GM12878 (cell line): Measurements from ENCODE around the gene MZB1. TPM values are rescaled to one million over a fixed set of nuclear protein-coding genes. Genes with fewer than 3 reads are reported as not detected.

Source experiments
- BHLHE40 ChIP-seq, 2 experiments: fragments of 450-650 bp in 1 of 2; IDR thresholded peaks; 2 replicates each; pipeline ENCODE4 v1.6.1; 2011 to 2017; ENCODE audit warnings: low read depth in 2 of 2, borderline replicate concordance in 1 of 2, improper control_type of control experiment in 1 of 2, low read length in 1 of 2, mild to moderate bottlenecking in 1 of 2
- BRCA1 ChIP-seq: IDR thresholded peaks from 2 replicates; pipeline ENCODE4 v1.6.1; 2011; ENCODE audit warnings: low read depth, low read length, improper control_type of control experiment
- CHD1 ChIP-seq: IDR thresholded peaks from 2 replicates; pipeline ENCODE4 v1.6.1; 2012; ENCODE audit warnings: low read depth, low read length, improper control_type of control experiment
- MTA2 ChIP-seq: fragments of 450-650 bp; IDR thresholded peaks from 2 replicates; pipeline ENCODE4 v1.6.1; 2016; ENCODE audit warnings: low read depth, mild to moderate bottlenecking, moderate library complexity
- NFYA ChIP-seq: IDR thresholded peaks from 2 replicates; pipeline ENCODE4 v1.6.1; 2011; ENCODE audit warnings: low read depth, mild to moderate bottlenecking, low read length, improper control_type of control experiment, borderline replicate concordance
- PAX8 ChIP-seq: fragments of 450-650 bp; IDR thresholded peaks from 2 replicates; pipeline ENCODE4 v1.6.1; 2017; ENCODE audit warnings: mild to moderate bottlenecking, moderate library complexity
- RAD21 ChIP-seq: IDR thresholded peaks from 2 replicates; pipeline ENCODE4 v1.6.1; 2011; ENCODE audit warnings: mild to moderate bottlenecking, low read depth, low read length, moderate library complexity; ENCODE audit not compliant: insufficient read depth
- SRF ChIP-seq, 2 experiments: IDR thresholded peaks; 2 replicates each; pipeline ENCODE4 v1.6.1; 2011; ENCODE audit warnings: low read depth in 2 of 2, low read length in 2 of 2, mild to moderate bottlenecking in 1 of 2, moderate library complexity in 1 of 2
- TCF12 ChIP-seq: IDR thresholded peaks from 2 replicates; pipeline ENCODE4 v1.6.1; 2011; ENCODE audit warnings: low read depth, mild to moderate bottlenecking, low read length
- ZSCAN29 ChIP-seq: fragments of 450-650 bp; IDR thresholded peaks from 2 replicates; pipeline ENCODE4 v1.6.1; 2017; ENCODE audit warnings: mild to moderate bottlenecking, moderate library complexity
- polyA plus RNA-seq, 11 experiments: library from polyadenylated mRNA; depleted of rRNA in 4 of 11; unstranded in 6 of 11; stranded (reverse) in 5 of 11; fragments of >200 nt; fragmentation: Nextera tagmentation in 4 of 11; fragmentation: Illumina TruSeq in 1 of 11; extraction: Ambion mirVana in 4 of 11; extraction: Trizol in 1 of 11; gene quantifications; 1 replicate in 1 of 11; 2 replicates in 10 of 11; pipeline versions ENCODE4 v1.2.1 to v1.2.3, GENCODE V29; 2011 to 2016; ENCODE audit warnings: inconsistent platforms in 2 of 11, missing spikeins in 2 of 11, low read depth in 1 of 11
- total RNA-seq, 4 experiments: library from RNA; depleted of rRNA in 3 of 4; stranded (reverse); fragments of >200 nt in 3 of 4; fragmentation: Illumina TruSeq in 1 of 4; extraction: Trizol in 1 of 4; gene quantifications; 2 replicates each; pipeline versions ENCODE4 v1.2.1 to v1.2.3, GENCODE V29; 2013 to 2021
- TF ChIP-seq, protein P1 (sequence below): fragments of 450-650 bp; IDR thresholded peaks from 2 replicates; pipeline ENCODE4 v1.6.1; 2017; ENCODE audit warnings: antibody characterized with exemption, mild to moderate bottlenecking, moderate library complexity
- TF ChIP-seq, protein P2 (sequence below): fragments of 150-350 bp; IDR thresholded peaks from 2 replicates; pipeline ENCODE4 v1.6.1; 2014; ENCODE audit warnings: mild to moderate bottlenecking, low read depth, low read length
- TF ChIP-seq, protein P3 (sequence below): fragments of 450-650 bp; IDR thresholded peaks from 2 replicates; pipeline ENCODE4 v1.6.1; 2018; ENCODE audit warnings: mild to moderate bottlenecking, low read depth, moderate library complexity; ENCODE audit not compliant: partially characterized antibody
- TF ChIP-seq, protein P4 (sequence below): fragments of 450-650 bp; formaldehyde crosslinking; IDR thresholded peaks from 2 replicates; pipeline ENCODE4 v1.5.0; 2022; ENCODE audit warnings: mild to moderate bottlenecking, missing genetic modification characterization
- TF ChIP-seq, protein P5 (sequence below): fragments of 450-650 bp; IDR thresholded peaks from 2 replicates; pipeline ENCODE4 v1.6.1; 2017; ENCODE audit warnings: mild to moderate bottlenecking

Gene MZB1
- total and polyA plus RNA-seq, 10 of the 15 experiments (the other 5 are each of a cell fraction or from before 2014, with no cell fraction given), result 19.3 to 406 (median 188) TPM

DNA sequence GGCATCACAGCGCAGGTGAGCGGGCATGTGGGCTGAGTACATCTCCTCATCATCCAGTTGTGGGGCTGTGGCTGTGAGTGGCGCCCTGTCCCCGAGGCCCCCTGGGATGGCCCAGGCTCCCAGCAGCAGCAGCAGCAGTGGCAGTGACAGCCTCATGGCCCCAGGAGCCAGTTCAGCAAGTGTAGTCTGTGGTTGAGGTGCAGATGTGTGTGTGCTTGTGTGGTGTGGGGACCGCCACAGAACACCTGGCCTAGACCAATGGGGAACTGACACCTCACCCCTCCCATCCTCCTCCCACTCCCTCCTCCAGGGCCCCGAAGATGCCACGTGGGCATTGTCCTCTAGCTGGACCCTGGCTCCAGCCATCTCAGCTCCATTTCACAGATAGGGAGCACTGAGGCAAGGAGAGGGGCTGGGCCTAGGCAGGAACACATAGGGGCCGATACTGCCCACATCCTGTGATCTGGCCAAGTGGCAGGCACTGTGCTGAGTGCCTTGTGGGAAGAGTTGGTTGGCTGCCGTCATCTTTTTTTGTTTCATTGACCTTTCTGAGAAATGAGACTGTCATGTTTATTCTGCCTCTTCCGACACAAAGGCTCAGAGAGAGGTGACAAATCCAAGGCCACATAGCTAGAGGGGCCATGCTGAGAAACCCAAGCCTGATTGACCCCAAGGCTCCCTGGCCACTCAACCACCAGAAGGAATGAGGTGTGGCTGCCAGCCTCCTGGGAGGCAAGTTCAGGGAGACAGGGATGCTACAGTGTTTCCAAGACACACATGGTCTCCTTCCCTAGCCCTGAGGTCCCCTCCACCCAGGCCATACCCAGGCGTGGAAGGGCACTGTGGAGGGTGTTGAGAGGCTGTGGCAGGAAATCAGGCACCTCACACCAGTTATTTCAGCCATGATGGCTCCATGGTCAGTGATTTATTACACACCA is at the start of gene MZB1 (continued):
- TF ChIP-seq, protein P1, sequence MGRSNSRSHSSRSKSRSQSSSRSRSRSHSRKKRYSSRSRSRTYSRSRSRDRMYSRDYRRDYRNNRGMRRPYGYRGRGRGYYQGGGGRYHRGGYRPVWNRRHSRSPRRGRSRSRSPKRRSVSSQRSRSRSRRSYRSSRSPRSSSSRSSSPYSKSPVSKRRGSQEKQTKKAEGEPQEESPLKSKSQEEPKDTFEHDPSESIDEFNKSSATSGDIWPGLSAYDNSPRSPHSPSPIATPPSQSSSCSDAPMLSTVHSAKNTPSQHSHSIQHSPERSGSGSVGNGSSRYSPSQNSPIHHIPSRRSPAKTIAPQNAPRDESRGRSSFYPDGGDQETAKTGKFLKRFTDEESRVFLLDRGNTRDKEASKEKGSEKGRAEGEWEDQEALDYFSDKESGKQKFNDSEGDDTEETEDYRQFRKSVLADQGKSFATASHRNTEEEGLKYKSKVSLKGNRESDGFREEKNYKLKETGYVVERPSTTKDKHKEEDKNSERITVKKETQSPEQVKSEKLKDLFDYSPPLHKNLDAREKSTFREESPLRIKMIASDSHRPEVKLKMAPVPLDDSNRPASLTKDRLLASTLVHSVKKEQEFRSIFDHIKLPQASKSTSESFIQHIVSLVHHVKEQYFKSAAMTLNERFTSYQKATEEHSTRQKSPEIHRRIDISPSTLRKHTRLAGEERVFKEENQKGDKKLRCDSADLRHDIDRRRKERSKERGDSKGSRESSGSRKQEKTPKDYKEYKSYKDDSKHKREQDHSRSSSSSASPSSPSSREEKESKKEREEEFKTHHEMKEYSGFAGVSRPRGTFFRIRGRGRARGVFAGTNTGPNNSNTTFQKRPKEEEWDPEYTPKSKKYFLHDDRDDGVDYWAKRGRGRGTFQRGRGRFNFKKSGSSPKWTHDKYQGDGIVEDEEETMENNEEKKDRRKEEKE, result no peak
- TF ChIP-seq SRF (IDR thresholded peaks at IDR 0.05; ENCODE audit: low read depth in 2 of 2, low read length in 2 of 2), result no peak
- no peak; the same call in 1 of the 2 replicates for TF ChIP-seq NFYA
- no peak for TF ChIP-seq PAX8
- no peak for TF ChIP-seq BRCA1
- no peak for TF ChIP-seq RAD21
- TF ChIP-seq BHLHE40 (IDR thresholded peaks at IDR 0.05; ENCODE audit: borderline replicate concordance in 1 of 2, low read depth in 2 of 2, low read length in 1 of 2), result peak; percentile 82 to 92
- no peak for TF ChIP-seq ZSCAN29
- TF ChIP-seq, protein P2, sequence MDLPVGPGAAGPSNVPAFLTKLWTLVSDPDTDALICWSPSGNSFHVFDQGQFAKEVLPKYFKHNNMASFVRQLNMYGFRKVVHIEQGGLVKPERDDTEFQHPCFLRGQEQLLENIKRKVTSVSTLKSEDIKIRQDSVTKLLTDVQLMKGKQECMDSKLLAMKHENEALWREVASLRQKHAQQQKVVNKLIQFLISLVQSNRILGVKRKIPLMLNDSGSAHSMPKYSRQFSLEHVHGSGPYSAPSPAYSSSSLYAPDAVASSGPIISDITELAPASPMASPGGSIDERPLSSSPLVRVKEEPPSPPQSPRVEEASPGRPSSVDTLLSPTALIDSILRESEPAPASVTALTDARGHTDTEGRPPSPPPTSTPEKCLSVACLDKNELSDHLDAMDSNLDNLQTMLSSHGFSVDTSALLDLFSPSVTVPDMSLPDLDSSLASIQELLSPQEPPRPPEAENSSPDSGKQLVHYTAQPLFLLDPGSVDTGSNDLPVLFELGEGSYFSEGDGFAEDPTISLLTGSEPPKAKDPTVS, result no peak
- peak; percentile 81 for TF ChIP-seq MTA2
- peak; percentile 95 for TF ChIP-seq TCF12
- TF ChIP-seq CHD1, result no peak
- TF ChIP-seq, protein P3, sequence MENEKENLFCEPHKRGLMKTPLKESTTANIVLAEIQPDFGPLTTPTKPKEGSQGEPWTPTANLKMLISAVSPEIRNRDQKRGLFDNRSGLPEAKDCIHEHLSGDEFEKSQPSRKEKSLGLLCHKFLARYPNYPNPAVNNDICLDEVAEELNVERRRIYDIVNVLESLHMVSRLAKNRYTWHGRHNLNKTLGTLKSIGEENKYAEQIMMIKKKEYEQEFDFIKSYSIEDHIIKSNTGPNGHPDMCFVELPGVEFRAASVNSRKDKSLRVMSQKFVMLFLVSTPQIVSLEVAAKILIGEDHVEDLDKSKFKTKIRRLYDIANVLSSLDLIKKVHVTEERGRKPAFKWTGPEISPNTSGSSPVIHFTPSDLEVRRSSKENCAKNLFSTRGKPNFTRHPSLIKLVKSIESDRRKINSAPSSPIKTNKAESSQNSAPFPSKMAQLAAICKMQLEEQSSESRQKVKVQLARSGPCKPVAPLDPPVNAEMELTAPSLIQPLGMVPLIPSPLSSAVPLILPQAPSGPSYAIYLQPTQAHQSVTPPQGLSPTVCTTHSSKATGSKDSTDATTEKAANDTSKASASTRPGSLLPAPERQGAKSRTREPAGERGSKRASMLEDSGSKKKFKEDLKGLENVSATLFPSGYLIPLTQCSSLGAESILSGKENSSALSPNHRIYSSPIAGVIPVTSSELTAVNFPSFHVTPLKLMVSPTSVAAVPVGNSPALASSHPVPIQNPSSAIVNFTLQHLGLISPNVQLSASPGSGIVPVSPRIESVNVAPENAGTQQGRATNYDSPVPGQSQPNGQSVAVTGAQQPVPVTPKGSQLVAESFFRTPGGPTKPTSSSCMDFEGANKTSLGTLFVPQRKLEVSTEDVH, result no peak
- TF ChIP-seq, protein P4, sequence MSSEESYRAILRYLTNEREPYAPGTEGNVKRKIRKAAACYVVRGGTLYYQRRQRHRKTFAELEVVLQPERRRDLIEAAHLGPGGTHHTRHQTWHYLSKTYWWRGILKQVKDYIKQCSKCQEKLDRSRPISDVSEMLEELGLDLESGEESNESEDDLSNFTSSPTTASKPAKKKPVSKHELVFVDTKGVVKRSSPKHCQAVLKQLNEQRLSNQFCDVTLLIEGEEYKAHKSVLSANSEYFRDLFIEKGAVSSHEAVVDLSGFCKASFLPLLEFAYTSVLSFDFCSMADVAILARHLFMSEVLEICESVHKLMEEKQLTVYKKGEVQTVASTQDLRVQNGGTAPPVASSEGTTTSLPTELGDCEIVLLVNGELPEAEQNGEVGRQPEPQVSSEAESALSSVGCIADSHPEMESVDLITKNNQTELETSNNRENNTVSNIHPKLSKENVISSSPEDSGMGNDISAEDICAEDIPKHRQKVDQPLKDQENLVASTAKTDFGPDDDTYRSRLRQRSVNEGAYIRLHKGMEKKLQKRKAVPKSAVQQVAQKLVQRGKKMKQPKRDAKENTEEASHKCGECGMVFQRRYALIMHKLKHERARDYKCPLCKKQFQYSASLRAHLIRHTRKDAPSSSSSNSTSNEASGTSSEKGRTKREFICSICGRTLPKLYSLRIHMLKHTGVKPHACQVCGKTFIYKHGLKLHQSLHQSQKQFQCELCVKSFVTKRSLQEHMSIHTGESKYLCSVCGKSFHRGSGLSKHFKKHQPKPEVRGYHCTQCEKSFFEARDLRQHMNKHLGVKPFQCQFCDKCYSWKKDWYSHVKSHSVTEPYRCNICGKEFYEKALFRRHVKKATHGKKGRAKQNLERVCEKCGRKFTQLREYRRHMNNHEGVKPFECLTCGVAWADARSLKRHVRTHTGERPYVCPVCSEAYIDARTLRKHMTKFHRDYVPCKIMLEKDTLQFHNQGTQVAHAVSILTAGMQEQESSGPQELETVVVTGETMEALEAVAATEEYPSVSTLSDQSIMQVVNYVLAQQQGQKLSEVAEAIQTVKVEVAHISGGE (CRISPR knock-in tag), result no peak
- TF ChIP-seq, protein P5, sequence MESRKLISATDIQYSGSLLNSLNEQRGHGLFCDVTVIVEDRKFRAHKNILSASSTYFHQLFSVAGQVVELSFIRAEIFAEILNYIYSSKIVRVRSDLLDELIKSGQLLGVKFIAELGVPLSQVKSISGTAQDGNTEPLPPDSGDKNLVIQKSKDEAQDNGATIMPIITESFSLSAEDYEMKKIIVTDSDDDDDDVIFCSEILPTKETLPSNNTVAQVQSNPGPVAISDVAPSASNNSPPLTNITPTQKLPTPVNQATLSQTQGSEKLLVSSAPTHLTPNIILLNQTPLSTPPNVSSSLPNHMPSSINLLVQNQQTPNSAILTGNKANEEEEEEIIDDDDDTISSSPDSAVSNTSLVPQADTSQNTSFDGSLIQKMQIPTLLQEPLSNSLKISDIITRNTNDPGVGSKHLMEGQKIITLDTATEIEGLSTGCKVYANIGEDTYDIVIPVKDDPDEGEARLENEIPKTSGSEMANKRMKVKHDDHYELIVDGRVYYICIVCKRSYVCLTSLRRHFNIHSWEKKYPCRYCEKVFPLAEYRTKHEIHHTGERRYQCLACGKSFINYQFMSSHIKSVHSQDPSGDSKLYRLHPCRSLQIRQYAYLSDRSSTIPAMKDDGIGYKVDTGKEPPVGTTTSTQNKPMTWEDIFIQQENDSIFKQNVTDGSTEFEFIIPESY, result peak; percentile 14; the same call in 1 of the 2 replicates
